ENCODE measurements around the gene AARS2. TPM values are rescaled to one million over a fixed set of nuclear protein-coding genes. Genes with fewer than 3 reads are reported as not detected.

AARS2 gene
- total RNA-seq, 2 experiments from 2014 or later: 24.5 to 24.9 TPM

DNA sequence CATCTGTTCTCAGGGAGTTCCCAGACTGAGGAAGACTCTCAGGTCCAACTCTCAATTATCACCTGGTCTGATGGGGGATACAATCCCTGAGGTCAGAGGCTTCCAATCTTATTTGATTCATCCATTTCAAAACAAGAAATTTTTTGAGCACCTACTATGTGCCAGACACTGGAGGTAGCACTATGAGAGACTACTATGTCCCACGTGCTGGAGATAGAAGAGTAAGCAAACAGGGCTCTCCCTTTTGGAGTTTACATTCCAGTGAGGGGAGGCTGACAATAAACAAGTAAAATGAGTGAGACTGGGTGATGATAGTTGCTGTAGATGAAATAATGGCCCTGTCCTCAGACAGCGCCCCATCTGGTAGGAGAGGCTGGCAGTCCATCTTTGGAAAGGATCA is 26.4 kb downstream of the AARS2 start:
- ChIA-PET CTCF (no interaction called here), POLR2A (no interaction called here)

DNA sequence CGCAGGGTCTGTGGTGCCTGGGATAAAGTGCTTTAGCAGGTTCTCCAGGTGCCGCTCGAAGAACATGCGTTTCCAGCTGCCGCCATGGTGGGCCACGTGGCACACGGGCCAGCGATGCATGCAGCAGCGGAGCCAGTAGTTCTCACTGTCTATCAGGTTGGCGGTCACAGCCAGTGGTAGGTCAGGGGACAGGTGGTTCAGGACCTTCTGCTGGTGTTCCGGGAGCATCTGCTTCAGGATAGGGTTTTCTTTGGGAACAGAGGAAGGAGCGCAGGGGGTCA is 26.9 kb downstream of the AARS2 start:
- POLR2A ChIA-PET: no interaction called here
- CTCF ChIA-PET: interaction anchor here (2.6 kb wide), 1 partner anchor 19 kb away, joined by 8 read pairs; no protein-coding TSS in a partner anchor

GRCh38 chr6:44285552-44286284 is 27.4 kb downstream of the AARS2 start:
- CTCF ChIA-PET: interaction anchor here (2.6 kb wide), 1 partner anchor 20 kb away, joined by 8 read pairs; no protein-coding TSS in a partner anchor
- POLR2A ChIA-PET: no interaction called here

GRCh38 chr6:44284867-44285266 is 28.3 kb downstream of the AARS2 start:
- CTCF ChIA-PET: interaction anchor here (2.6 kb wide), 1 partner anchor 21 kb away, joined by 8 read pairs; no protein-coding TSS in a partner anchor
- POLR2A ChIA-PET: no interaction called here

- ChIA-PET CTCF (interaction anchor here (2.6 kb wide), 1 partner anchor 21 kb away, joined by 8 read pairs; no protein-coding TSS in a partner anchor), POLR2A (no interaction called here)
Measured at GRCh38 chr6:44284121-44284520, 29.0 kb downstream of the AARS2 start.

GRCh38 chr6:44278774-44279697 is 34.1 kb downstream of the AARS2 start:
- POLR2A ChIA-PET: no interaction called here
- CTCF ChIA-PET: interaction anchor here (1.3 to 2.0 kb wide), 2 partner anchors 34 to 58 kb away, joined by 4 read pairs; partner anchors contain the start of gene AARS2

DNA sequence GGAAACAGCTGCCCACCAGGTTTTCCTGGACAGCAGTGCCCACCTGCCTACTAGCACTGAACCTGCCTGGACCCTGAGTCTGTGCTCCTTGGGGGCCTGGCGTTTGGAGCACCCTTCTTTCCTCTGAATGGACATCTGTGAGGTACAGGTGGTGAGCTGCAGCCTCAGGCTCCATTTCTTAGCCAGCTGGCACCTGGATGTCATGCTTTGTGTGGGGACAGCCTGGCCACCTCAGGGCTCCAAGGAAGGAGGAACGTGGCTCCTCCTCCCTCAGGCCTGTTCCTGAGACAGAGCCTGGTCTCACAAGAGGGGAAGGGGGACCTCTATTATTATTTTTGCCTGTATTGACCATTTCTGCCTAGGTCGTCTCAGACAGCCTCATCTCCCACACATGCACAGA is 34.8 kb downstream of the AARS2 start:
- CTCF ChIA-PET: interaction anchor here (1.2 to 2.0 kb wide), 3 partner anchors 10 to 59 kb away, joined by 4 to 7 read pairs (median 4); partner anchors contain the start of gene AARS2
- POLR2A ChIA-PET: no interaction called here

GRCh38 chr6:44277763-44278162 is 35.4 kb downstream of the AARS2 start:
- CTCF ChIA-PET: interaction anchor here (0.7 to 2.0 kb wide), 5 partner anchors 10 to 60 kb away, joined by 3 to 7 read pairs (median 4); partner anchors contain the start of gene AARS2

DNA sequence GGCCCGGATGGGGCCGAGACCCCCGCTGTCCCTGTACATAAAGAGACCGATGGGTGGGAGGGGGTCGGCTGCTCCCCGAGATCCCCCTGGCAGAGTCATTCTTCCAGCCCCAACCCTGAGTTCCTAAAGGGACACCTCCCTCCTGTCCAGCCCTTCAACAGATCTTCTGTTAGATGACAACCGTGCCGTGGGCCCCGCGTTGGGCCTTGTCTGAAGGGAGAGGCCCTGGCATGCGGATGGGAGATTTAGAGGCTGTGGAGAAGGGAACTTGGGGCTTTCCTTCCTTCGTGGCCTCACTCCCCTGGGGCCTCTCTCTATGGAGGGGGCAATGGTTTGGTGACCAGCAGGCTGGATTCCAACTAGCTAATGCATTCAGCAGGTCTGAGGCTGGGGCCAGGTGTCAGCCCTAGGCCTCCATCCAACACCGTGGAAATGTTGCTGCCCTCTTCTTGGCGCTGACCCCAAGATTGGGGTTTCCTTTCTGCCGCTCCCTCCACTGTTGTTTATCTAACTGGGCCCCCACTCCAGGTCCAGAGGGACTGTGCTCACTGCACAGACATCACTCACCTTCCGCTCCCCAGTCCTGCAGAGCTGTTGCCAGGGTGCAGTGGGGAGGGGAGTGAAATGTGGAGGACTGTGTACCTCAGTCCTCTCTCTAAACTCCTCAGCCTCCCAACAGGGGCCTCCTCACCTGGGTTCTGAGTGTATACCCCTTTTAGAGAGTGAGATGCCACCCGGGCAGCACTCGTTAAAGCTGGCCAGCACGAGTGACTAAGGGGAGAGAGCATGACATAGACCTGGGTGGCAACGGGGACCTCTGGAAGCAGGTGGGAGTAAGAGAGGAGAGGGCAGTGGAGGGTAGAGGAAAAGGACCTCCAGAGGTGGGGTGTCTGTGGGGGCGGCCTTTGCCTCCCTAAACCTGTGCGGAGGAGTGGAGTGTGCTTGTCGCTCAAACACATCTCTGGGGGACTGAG is 36.2 kb downstream of the AARS2 start:
- ChIA-PET CTCF (interaction anchor here (0.7 to 2.0 kb wide), 4 partner anchors 9 to 36 kb away, joined by 3 to 7 read pairs (median 4); partner anchors contain the start of gene AARS2), POLR2A (no interaction called here)

More at GRCh38 chr6:44277763-44278162, 35.4 kb downstream of the AARS2 start:
- POLR2A ChIA-PET: no interaction called here

DNA sequence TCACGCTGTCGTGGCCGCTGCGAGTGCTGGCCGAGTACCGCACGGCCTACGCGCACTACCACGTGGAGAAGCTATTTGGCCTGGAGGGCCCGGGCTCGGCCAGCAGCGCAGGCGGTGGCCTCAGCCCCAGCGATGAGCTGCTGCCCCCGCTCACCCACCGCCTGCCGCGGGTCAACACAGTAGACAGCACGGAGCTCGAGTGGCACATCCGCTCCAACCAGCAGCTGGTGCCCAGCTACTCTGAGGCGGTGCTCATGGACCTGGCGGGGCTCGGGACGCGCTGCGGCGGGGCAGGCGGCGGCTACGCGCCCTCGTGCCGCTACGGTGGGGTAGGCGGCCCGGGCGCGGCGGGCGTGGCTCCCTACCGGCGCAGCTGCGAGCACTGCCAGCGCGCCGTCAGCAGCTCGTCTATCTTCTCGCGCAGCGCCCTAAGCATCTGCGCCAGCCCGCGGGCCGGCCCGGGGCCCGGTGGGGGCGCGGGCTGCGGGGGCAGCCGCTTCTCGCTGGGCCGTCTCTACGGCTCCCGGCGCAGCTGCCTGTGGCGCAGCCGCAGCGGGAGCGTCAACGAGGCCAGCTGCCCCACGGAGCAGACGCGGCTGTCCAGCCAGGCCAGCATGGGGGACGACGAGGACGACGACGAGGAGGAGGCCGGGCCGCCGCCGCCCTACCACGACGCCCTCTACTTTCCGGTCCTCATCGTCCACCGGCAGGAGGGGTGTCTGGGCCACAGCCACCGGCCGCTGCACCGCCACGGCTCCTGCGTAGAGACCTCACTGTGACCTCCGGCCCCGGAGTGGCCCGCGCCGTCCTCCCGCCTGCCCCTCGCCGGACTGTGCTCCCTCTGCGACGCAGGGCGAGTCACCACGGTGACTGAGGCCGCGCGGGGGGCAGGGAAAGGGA is 37.1 kb downstream of the AARS2 start:
- CTCF ChIA-PET: interaction anchor here (0.8 to 2.1 kb wide), 4 partner anchors 22 to 63 kb away, joined by 3 to 9 read pairs (median 3); partner anchors contain the start of gene AARS2
- POLR2A ChIA-PET: no interaction called here

DNA sequence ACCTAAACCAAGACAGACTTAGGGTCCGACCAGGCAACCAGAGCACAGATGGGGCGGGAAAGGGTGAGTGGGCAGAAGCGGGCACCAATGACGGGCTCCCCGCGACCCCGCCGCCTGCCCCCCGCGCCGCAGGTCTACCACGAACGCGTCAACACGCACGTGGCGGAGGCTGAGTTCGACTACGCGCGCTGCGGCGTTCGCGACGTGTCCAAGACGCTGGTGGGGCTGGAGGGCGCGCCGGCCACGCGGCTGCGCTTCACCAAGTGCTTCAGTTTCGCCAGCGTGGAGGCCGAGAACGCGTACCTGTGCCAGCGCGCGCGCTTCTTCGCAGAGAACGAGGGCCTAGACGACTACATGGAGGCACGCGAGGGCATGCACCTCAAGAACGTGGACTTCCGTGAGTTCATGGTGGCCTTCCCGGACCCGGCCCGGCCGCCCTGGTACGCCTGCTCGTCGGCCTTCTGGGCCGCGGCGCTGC is 37.8 kb downstream of the AARS2 start:
- ChIA-PET CTCF (interaction anchor here (0.8 to 2.1 kb wide), 5 partner anchors 22 to 63 kb away, joined by 3 to 9 read pairs (median 3); partner anchors contain the start of gene AARS2), POLR2A (no interaction called here)

GRCh38 chr6:44273617-44274016 is 39.5 kb downstream of the AARS2 start:
- POLR2A ChIA-PET: no interaction called here
- CTCF ChIA-PET: no interaction called here

DNA sequence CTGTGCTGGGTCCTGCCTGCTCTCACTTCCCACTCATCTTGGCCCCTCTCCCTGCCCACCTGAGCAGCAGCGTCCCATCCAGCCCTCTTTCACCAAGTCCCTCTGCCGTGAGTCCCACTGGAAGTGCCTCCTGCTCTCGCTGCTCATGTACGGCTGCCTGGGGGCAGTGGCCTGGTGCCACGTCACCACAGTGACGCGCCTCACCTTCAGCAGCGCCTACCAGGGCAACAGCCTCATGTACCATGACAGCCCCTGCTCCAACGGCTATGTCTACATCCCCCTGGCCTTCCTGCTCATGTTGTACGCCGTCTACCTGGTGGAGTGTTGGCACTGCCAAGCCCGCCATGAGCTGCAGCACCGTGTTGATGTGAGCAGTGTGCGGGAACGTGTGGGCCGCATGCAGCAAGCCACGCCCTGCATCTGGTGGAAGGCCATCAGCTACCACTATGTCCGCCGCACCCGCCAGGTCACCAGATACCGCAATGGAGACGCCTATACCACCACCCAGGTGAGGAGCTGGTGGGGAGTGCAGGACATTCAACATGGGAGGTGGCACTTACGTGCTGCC is 40.1 kb downstream of the AARS2 start:
- CTCF ChIA-PET: interaction anchor here (0.5 kb wide), 1 partner anchor 10 kb away, joined by 4 read pairs; no protein-coding TSS in a partner anchor
- POLR2A ChIA-PET: no interaction called here

GRCh38 chr6:44272529-44272928 is 40.6 kb downstream of the AARS2 start:
- POLR2A ChIA-PET: no interaction called here
- CTCF ChIA-PET: interaction anchor here (1.2 kb wide), 1 partner anchor 66 kb away, joined by 3 read pairs; no protein-coding TSS in a partner anchor

- ChIA-PET POLR2A (no interaction called here), CTCF (interaction anchor here (1.2 kb wide), 1 partner anchor 67 kb away, joined by 3 read pairs; no protein-coding TSS in a partner anchor)
Measured at GRCh38 chr6:44271914-44272313, 41.2 kb downstream of the AARS2 start.

GRCh38 chr6:44271406-44271723 is 41.8 kb downstream of the AARS2 start:
- ChIA-PET CTCF (interaction anchor here (1.2 to 1.3 kb wide), 2 partner anchors 68 kb away, joined by 3 to 4 read pairs; no protein-coding TSS in a partner anchor), POLR2A (interaction anchor here (1.2 kb wide), 1 partner anchor 25 kb away, joined by 4 read pairs; the partner anchor contains the start of gene HSP90AB1)
